SK-N-SH treated with all-trans-retinoic acid at 6 μM for 48 hours (cell line): ENCODE data around the gene SCN8A.

Source experiments
- ESRRG ChIP-seq: fragments of 250-450 bp; sonication (Bioruptor Pico); IDR thresholded peaks from 2 replicates; pipeline ENCODE4 v1.6.1; 2021; ENCODE audit warnings: mild to moderate bottlenecking
- TOX ChIP-seq: fragments of 250-450 bp; sonication (Bioruptor Pico); IDR thresholded peaks from 2 replicates; pipeline ENCODE4 v1.8.0; 2021; ENCODE audit warnings: mild to moderate bottlenecking, moderate library complexity, borderline replicate concordance
- ZC3H10 ChIP-seq: fragments of 250-450 bp; sonication (Bioruptor Pico); IDR thresholded peaks from 2 replicates; pipeline ENCODE4 v1.5.1; 2021; ENCODE audit warnings: mild to moderate bottlenecking, moderate library complexity
- ZFP3 ChIP-seq: fragments of 250-450 bp; sonication (Bioruptor Pico); IDR thresholded peaks from 2 replicates; pipeline ENCODE4 v1.5.0; 2020; ENCODE audit warnings: mild to moderate bottlenecking, moderate library complexity
- ZNF565 ChIP-seq: fragments of 450-650 bp; formaldehyde crosslinking; conservative IDR thresholded peaks from 2 replicates; pipeline ENCODE4 v1.5.0; 2020; ENCODE audit warnings: low read depth, mild to moderate bottlenecking, moderate library complexity
- ZNF8 ChIP-seq: fragments of 450-650 bp; formaldehyde crosslinking; IDR thresholded peaks from 2 replicates; pipeline ENCODE4 v1.5.0; 2020; ENCODE audit warnings: mild to moderate bottlenecking, moderate library complexity
- TF ChIP-seq, protein P1 (sequence below): fragments of 250-450 bp; sonication (Bioruptor Pico); IDR thresholded peaks from 2 replicates; pipeline ENCODE4 v1.8.0; 2020; ENCODE audit warnings: mild to moderate bottlenecking, moderate library complexity, borderline replicate concordance
- TF ChIP-seq, protein P2 (sequence below): fragments of 250-450 bp; sonication (Bioruptor Pico); IDR thresholded peaks from 2 replicates; pipeline ENCODE4 v1.5.0; 2020; ENCODE audit warnings: mild to moderate bottlenecking, moderate library complexity
- TF ChIP-seq, protein P3 (sequence below): fragments of 250-450 bp; sonication (Bioruptor Pico); IDR thresholded peaks from 2 replicates; pipeline ENCODE4 v1.5.1; 2021; ENCODE audit warnings: mild to moderate bottlenecking, moderate library complexity

DNA sequence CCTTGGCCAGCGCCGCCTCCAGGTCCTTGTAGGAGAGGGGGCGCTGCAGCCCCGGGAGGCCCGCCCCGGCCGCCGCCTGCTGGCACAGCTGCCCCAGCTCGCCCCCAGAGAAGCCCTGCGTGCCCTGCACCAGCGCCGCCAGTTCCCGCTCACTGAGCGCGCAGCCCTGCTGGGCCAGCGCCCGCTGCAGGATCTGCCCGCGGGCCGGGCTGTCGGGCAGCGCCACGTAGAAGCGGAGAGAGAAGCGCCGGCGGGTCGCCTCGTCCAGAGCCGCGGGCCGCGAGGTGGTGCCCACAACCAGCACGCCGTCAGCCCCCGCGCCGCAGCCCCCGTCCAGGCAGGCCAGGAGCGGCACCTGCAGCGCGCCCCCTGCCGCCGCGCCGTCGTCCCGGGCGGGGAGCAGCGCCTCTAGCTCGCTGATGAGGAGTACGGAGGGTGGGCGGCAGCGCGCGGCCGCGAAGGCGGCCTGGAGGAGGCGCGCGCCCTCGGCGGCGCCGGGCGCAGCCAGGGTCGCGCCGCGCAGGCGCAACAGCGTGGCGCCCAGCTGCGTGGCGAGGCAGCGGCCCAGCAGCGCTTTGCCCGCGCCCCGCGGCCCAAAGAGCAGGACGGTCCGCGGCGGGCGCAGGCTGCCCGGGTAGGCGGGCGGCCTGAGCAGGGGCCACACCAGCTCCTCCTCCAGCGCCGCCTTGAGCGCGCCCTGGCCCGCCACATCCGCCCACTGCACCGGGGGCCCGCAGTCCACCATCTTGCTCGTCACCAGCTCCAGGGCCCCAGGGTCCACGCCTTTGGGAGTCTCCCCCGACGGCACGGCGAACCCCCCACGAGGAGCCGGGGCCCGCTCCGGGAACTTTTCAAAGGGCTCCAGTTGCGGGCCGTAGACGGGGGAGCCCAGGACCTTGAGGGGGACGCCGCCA, 229.8 kb downstream of the SCN8A start:
- TF ChIP-seq TOX, result no peak
- TF ChIP-seq ZNF565 (CRISPR knock-in tag), result no peak
- TF ChIP-seq, protein P1, sequence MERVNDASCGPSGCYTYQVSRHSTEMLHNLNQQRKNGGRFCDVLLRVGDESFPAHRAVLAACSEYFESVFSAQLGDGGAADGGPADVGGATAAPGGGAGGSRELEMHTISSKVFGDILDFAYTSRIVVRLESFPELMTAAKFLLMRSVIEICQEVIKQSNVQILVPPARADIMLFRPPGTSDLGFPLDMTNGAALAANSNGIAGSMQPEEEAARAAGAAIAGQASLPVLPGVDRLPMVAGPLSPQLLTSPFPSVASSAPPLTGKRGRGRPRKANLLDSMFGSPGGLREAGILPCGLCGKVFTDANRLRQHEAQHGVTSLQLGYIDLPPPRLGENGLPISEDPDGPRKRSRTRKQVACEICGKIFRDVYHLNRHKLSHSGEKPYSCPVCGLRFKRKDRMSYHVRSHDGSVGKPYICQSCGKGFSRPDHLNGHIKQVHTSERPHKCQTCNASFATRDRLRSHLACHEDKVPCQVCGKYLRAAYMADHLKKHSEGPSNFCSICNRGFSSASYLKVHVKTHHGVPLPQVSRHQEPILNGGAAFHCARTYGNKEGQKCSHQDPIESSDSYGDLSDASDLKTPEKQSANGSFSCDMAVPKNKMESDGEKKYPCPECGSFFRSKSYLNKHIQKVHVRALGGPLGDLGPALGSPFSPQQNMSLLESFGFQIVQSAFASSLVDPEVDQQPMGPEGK (CRISPR knock-in tag), result no peak
- TF ChIP-seq ZC3H10 (CRISPR knock-in tag), result no peak
- TF ChIP-seq ZFP3 (CRISPR knock-in tag), result no peak
- TF ChIP-seq, protein P2, sequence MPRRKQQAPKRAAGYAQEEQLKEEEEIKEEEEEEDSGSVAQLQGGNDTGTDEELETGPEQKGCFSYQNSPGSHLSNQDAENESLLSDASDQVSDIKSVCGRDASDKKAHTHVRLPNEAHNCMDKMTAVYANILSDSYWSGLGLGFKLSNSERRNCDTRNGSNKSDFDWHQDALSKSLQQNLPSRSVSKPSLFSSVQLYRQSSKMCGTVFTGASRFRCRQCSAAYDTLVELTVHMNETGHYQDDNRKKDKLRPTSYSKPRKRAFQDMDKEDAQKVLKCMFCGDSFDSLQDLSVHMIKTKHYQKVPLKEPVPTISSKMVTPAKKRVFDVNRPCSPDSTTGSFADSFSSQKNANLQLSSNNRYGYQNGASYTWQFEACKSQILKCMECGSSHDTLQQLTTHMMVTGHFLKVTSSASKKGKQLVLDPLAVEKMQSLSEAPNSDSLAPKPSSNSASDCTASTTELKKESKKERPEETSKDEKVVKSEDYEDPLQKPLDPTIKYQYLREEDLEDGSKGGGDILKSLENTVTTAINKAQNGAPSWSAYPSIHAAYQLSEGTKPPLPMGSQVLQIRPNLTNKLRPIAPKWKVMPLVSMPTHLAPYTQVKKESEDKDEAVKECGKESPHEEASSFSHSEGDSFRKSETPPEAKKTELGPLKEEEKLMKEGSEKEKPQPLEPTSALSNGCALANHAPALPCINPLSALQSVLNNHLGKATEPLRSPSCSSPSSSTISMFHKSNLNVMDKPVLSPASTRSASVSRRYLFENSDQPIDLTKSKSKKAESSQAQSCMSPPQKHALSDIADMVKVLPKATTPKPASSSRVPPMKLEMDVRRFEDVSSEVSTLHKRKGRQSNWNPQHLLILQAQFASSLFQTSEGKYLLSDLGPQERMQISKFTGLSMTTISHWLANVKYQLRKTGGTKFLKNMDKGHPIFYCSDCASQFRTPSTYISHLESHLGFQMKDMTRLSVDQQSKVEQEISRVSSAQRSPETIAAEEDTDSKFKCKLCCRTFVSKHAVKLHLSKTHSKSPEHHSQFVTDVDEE (CRISPR knock-in tag), result no peak
- no peak for TF ChIP-seq ESRRG (CRISPR knock-in tag)
- no peak for TF ChIP-seq ZNF8 (CRISPR knock-in tag)
- TF ChIP-seq, protein P3, sequence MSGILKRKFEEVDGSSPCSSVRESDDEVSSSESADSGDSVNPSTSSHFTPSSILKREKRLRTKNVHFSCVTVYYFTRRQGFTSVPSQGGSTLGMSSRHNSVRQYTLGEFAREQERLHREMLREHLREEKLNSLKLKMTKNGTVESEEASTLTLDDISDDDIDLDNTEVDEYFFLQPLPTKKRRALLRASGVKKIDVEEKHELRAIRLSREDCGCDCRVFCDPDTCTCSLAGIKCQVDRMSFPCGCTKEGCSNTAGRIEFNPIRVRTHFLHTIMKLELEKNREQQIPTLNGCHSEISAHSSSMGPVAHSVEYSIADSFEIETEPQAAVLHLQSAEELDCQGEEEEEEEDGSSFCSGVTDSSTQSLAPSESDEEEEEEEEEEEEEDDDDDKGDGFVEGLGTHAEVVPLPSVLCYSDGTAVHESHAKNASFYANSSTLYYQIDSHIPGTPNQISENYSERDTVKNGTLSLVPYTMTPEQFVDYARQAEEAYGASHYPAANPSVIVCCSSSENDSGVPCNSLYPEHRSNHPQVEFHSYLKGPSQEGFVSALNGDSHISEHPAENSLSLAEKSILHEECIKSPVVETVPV (CRISPR knock-in tag), result no peak
